IPS DF 4.7 (cell line): ENCODE data around the gene ZSCAN5A.
"Not testable (repeated sequence)": the region's sequence is repeated elsewhere in the genome, so short reads cannot be mapped to it uniquely, and the experiment has no call there.

Experiments used
- DNase-seq: peaks from one replicate; pipeline ENCODE4 v3.0.0-alpha.2; 2013; ENCODE audit warnings: low spot score; ENCODE audit errors: extremely low read depth

Gene ZSCAN5A

GRCh38 chr19:56210036-56210435, 104.6 kb downstream of the ZSCAN5A start:
- not testable (repeated sequence) for DNase-seq

DNA sequence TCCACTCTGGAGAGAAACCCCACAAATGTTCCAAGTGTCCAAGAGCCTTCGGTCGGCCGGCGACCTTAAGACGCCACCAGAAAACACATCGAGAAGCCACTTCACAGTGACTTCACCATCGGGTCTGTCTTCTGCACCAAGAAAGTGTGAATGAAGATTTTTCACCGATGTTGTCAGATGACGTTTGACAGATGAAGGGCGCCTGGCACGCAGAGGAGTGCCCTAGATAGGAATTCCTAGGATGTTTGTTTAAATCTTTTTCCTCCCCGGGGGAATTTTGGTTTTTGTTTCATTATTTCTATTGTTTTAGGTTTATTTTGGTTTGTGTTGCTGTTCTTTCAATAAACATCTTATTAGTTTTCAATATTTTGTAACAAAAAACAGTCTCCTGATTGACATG, 105.5 kb downstream of the ZSCAN5A start:
- DNase-seq = no peak

- not testable (repeated sequence) for DNase-seq
Observed at GRCh38 chr19:56207581-56207980, 107.1 kb downstream of the ZSCAN5A start.

DNA sequence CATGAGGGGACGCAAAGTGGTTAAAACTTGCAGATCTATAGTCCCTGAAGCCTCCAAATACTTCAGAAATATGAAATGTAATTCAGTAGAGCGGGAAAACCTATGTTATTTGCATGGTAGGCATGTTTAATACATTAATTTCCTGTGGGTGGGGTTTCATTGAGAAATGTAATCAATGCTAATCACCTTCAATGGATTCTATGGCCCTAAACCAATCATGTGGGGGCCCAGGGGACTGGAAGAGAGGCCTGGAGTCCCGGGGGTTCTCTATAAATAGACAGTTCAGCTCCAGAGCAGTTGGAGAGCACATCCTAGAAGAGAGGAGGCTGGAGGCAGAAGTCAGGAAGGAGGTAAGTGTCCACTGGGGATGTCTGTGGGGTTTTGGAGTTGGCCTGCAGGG, 112.7 kb downstream of the ZSCAN5A start, which contains the start of gene ZSCAN5C:
Gene ZSCAN5C, plus strand, starts transcription at position 301 of the 400 bp plus-strand sequence. CDS start 3,641 bp downstream, outside the sequence.
- no peak for DNase-seq

DNA sequence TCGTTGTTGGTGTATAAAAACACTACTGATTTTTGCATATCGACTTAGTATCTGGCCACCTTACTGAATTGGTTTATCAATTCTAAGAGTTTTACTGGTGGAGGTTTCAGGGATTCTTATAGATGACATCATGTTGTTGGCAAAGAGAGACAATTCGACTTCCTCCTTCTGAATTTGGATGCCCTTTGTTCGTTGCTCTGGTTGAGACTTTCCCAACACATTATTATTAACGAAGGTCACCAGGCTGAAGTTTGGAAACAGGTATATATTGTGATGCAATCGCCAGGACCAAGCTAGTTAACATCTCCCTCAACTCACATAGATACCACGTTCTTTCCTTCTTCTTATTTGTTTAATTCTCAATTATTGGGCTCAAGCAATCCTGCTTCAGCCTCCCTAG, 115.0 kb downstream of the ZSCAN5A start:
- DNase-seq = no peak

DNA sequence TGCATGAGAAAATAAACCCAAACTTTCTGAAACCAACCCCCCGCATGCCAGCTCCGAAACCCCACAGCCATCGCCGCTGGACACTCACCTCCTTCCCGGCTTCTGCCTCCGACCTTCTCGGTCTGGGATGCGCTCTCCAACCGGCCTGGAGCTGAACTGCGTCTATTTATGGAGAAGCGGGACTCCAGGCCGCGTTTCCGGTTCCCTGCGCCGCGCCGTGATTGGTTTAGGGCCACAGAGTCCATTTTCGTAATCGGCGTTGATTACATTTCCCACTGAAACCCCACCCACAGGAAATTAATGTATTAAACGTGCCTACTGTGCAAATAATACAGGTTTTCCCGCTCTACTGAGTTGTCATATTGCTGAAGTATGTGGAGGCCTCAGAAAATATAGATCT, 117.0 kb downstream of the ZSCAN5A start, which contains the start of gene ZSCAN5B:
Gene ZSCAN5B, minus strand, starts transcription at position 138 of the 400 bp plus-strand sequence. CDS start 4,731 bp downstream, outside the sequence.
- DNase-seq = not testable (repeated sequence)

DNA sequence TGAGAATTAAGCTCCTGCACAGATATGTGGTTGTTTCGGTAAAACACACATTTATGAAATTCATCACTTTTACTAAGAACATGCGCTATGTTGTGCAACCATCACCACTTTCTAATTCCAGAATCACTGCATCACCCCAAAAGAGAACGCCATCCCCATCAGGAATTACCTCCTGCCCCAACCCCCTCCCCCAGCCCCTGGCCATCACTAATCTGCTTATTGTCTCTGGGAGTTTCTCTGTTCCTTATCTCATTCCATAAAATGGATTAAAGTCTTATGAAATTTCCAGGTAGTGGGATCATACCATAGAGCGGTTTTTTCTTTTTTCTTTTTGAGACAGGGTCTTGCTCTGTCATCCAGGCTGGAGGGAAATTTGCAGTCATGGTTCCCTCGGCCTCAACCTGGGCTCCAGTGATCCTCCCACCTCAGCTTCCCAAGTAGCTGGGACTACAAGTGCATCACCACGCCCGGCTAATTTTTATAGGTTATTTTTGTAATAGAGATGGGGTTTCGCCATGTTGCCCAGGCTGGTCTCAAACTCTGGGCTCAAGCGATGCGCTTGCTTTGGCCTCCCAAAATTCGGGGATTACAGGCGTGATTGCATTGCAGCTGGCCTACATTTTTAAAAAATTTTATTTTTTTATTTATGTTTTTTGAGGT, 120.5 kb downstream of the ZSCAN5A start:
- DNase-seq = no peak

DNA sequence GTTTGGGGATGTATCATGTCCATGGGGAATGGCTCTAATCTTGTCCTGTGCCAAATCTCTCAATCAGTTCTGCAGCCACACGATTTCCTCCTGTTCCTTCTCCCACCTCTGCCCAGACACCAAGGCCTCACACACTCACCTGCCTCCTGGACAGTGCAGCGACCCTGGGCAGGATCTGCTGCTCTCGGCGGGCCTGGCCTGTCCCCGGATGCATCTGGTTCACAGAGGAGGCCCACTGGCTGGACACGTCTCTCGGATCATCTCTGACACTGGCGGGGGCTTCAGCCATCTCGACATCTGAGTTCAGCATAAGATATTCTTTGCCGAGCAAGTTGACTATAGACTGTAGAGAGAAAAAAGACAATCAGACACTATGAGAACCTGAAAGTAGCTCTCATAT, 122.9 kb downstream of the ZSCAN5A start:
- no peak for DNase-seq

- no peak for DNase-seq
Observed at GRCh38 chr19:56191115-56191514, 123.5 kb downstream of the ZSCAN5A start.

DNA sequence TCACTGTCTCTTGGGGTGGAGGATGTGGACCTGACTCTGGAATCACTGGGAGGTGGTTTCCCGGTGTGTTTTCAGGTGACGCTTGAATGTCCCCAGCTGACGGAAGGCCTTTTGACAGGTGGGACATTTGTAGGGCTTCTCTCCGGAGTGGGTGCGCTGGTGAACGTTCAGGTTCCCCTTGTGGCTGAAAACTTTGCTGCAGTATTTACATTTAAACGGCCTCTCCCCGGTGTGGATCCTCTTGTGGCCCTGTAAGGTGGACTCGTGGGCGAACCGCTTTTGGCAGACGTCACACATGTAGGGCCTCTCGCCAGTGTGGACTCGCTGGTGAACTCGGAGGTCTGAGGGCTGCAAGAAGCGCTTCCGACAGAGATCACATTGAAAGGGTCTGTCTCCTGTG, 124.9 kb downstream of the ZSCAN5A start:
- no peak for DNase-seq

- no peak for DNase-seq
Observed at GRCh38 chr19:56177564-56178243, 136.9 kb downstream of the ZSCAN5A start.

DNA sequence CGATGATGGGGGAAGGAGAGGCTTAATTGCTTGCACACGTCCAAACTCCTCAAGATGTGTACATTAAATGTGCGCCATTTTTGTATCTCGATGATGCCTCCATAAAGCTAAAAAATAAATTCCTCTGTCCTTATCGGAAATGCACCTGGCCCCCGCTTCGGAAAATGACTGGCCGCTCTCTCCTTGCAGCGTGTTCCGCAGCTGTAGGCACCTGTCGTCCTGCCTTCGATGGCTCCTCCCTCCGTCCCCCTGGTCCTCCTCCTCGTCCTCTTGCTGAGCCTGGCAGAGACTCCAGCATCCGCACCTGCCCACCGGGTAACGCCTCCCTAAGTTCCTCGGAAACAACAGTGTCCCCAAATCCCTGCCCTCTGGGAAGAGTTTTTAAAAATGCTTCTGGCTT, 137.8 kb downstream of the ZSCAN5A start:
- DNase-seq = no peak

DNA sequence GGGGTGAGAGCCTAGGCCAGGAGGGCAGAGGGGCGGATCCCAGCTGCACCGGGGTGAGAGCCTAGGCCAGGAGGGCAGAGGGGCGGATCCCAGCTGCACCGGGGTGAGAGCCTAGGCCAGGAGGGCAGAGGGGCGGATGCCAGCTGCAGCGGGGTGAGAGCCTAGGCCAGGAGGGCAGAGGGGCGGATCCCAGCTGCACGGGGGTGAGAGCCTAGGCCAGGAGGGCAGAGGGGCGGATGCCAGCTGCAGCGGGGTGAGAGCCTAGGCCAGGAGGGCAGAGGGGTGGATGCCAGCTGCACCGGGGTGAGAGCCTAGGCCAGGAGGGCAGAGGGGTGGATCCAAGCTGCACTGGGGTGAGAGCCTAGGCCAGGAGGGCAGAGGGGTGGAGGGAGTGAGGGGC, 138.3 kb downstream of the ZSCAN5A start:
- DNase-seq = not testable (repeated sequence)

DNA sequence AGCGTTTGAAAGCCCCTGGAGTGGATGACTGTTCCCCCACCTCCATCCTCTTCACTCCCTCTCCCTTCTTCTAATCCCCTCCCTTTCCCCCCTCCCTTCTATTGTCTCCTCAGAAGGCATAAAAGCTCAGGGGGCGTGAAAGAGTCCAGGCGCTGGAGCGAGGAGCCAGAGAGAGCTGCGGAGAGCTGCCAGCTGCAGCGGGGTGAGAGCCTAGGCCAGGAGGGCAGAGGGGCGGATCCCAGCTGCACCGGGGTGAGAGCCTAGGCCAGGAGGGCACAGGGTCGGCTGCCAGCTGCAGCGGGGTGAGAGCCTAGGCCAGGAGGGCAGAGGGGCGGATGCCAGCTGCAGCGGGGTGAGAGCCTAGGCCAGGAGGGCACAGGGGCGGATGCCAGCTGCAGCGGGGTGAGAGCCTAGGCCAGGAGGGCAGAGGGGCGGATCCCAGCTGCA, 138.8 kb downstream of the ZSCAN5A start, which contains the start of gene GALP:
Gene GALP, plus strand, starts transcription at position 148 of the 447 bp plus-strand sequence. CDS start 1,101 bp downstream, outside the sequence.
- DNase-seq = not testable (repeated sequence)

- no peak for DNase-seq
Observed at GRCh38 chr19:56174550-56174949, 140.1 kb downstream of the ZSCAN5A start.

DNA sequence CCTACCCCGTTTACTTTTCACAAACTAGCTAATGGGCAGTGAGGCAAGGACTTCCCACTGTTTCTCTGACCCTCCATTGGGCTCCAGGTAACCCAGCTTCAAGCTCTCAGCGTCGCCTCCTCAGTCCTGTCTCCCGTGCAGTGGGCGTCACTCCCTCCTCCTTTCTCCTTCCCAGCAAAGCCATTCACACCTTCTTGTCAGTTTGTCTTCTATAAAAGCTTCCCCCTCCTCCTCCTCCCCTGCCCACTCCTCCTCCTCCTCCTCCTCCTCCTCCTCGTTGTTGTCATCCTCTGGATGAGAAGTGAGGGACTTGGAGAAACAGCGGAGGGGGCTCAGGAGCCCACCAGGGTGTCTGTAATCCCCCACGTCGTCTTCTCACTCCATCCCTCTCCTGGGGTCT, 140.6 kb downstream of the ZSCAN5A start:
- no peak for DNase-seq
